Measurements from ENCODE around the gene LIMA1.
"Not testable (repeated sequence)": the region's sequence is repeated elsewhere in the genome, so short reads cannot be mapped to it uniquely, and the experiment has no call there.

LIMA1 gene

GRCh38 chr12:50283229-50283923 is at the start of gene LIMA1:
Gene LIMA1, minus strand, starts transcription at chr12:50283520. Its CDS starts 34,769 bp downstream, at chr12:50248751.
- peak; percentile 34 for DNase-seq

- no peak for DNase-seq
Measured at GRCh38 chr12:50331745-50332144, 48.4 kb upstream of the LIMA1 start.

DNA sequence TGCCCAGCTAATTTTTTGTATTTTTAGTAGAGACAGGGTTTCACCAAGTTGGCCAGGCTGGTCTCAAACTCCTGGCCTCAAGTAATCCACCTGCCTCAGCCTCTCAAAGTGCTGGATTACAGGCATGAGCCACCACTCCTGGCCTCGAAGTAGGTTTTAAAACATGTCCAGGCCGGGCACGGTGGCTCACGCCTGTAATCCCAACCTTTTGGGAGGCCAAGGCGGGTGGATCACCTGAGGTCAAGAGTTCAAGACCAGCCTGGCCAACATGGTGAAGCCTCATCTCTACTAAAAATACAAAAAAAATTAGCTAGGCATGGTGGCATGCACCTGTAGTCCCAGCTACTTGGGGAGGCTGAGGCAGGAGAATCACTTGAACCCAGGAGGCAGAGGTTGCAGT is 45.3 kb upstream of the LIMA1 start:
- not testable (repeated sequence) for DNase-seq

DNA sequence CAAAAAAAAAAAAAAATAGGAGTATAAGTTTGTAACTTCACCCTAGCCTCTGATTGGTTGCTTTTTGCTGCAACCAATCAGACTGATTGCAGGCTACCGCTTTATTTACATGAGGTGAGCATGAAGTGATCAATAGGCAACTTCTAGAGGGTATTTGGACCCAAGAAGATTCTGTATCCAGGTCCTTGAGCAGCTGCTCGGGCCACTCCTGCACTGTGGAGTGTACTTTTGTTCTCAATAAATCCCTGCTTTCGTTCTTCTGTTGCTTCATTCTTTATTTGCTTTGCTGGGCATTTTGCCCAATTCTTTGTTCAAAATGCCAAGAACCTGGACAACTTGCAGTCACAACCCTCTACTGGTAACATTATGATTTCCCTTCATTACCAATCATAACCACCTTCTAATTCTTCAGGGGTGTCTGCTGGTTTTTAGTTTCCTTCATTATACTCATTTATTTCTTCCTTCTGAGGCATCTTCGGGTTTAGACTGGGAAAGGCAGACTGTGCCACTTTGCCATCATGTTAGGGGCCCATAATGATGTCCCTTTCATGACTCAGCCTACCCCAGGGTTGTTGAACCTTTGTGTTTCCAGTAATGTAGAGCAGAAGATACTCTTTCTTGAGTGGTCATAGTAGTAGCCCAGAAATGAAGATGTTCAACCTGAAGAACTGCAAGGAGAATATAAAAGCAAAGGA is 43.4 kb upstream of the LIMA1 start:
- DNase-seq, result no peak

GRCh38 chr12:50325890-50326391 is 42.6 kb upstream of the LIMA1 start:
- no peak for DNase-seq

- not testable (repeated sequence) for DNase-seq
Measured at GRCh38 chr12:50324770-50325169, 41.5 kb upstream of the LIMA1 start.

DNA sequence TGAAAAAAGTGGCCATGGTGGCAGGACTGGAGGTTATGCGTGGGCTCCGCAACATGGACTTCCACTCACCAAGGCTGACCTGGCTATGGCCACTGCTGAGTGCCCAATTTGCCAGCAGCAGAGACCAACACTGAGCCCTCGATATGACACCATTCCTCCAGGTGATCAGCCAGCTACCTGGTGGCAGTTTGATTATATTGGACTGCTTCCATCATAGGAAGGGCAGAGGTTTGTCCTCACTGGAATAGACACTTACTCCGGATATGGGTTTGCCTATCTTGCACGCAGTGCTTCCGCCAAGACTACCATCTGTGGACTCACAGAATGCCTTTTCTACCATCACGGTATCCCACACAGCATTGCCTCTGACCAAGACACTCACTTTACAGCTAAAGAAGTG is 40.8 kb upstream of the LIMA1 start:
- DNase-seq, result not testable (repeated sequence)

GRCh38 chr12:50322206-50322605 is 38.9 kb upstream of the LIMA1 start:
- DNase-seq, result no peak

- no peak for DNase-seq
Measured at GRCh38 chr12:50317203-50317602, 33.9 kb upstream of the LIMA1 start.

DNA sequence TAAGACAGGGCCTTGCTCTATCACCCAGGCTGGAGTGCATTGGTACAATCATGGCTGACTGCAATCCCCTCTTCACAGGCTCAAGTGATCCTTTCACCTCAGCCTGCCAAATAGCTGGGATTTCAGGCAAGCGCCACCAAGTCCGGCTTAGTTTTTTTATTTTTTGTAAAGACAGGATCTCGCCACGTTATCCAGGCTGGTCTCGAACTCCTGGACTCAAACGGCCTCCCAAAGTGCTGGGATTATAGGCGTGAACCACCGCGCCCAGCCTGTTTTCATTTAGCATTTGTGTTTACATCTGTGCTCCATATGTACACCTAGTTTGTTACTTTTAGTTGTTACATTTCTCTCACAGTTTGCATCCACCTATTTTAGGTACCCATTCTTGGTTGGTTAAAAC is 32.5 kb upstream of the LIMA1 start:
- DNase-seq, result no peak

- DNase-seq, result no peak
Measured at GRCh38 chr12:50314636-50315312, 31.5 kb upstream of the LIMA1 start.

- DNase-seq, result not testable (repeated sequence)
Measured at GRCh38 chr12:50313971-50314370, 30.7 kb upstream of the LIMA1 start.

GRCh38 chr12:50313256-50313931 is 30.1 kb upstream of the LIMA1 start:
- no peak for DNase-seq

DNA sequence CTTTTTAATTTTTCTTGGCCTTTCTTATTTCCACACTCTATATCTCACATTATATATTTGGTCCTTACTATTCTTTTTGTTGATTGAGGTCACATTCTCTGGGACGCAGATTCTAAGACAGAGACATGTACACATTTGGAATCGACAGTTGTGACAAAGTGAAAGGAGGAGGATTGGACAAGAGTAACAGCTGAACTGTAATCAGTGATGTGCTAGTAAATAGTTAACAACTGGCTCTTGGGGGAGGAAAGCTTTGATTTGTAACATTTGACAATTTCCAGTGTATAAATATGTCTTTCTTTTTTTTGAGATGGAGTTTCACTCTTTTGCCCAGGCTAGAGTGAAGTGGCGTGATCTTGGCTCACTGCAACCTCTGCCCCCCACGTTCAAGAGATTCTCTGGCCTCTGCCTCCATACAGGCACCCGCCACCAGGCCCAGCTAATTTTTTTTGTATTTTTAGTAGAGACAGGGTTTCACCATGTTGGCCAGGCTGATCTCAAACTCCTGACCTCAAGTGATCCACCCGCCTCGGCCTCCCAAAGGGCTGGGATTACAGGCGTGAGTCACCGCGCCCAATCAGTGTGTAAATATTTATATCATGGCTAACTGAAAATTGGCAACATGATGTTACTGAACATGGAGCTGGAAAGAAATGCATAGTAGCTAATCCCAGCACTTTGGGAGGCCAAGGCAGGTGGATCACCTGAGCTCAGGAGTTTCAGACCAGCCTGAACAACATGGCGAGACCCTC is 28.7 kb upstream of the LIMA1 start:
- not testable (repeated sequence) for DNase-seq

DNA sequence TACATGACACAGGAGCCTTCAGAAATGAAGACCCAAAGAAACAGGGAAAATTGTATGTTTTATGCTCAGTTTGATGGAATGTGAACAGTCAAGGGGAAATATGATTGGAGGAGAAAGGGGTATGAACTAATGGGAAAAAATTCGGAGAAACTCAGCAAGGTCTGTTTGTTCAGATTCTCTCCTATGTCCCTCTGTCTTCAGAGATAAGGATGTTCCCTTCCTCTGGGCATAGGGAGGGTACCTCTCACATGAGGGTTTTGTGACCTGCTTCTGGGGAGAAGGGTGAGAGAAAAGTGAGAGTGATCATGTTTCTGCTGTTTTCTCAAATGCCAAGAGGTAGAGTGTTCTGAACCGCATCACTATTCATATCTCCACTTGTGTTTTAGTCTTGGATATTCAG is 26.6 kb upstream of the LIMA1 start:
- DNase-seq, result no peak

DNA sequence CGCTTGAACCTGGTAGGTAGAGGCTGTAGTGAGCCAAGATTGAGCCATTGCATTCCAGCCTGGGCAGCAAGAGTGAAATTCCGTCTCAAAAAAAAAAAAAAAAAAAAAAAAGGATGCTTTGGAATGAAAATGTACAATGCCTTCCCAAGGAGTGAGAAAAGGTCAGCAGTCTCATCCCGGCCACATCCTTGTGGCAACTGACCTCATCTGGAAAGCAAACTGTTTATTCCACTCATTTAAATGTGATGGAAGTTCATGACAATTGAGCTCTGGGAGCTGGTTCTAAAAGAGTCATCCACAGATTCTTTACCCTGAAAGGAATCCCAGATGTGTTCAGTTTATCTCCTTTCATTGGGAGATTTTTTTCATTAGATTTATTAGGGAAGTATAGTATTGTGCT is 19.4 kb upstream of the LIMA1 start:
- no peak for DNase-seq

DNA sequence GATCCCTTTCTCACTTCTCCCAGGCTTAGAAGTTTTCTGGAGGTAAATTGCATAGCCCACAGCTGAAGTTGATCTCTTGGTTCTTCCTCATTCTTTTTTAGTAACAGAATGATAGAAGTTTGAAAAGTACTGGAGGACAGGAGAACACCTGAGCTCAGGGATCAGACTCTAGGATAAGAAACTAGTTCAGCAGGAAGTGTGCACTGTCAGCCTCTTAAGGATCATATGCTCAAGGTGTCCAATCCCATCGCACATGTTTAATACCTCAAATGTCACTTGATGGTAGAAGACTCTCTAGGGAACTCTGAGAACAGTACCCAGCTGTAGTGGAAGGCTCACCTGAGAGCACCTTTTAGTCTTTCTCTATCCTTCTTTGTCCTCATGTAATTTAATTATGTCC is 14.7 kb upstream of the LIMA1 start:
- no peak for DNase-seq

DNA sequence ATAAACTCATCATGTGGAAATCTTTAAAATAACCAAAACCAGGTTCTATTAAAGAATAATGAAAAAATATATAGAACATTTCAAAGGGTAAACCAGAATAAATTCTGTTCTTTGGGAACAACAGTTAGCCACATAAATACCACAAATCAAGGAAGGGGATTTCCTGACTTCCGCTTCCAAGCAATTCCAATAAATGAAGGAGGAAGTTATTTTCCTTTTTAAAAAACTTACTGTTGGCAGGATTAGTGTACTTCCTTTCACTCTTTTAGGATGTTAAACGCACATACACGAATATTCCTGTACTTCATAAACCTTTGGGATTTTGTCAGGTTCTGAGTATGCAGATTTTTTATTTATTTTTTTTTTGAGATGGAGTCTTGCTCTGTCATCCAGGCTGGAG is 13.7 kb upstream of the LIMA1 start:
- DNase-seq, result no peak

GRCh38 chr12:50296554-50296953 is 13.2 kb upstream of the LIMA1 start:
- no peak for DNase-seq

GRCh38 chr12:50291377-50291776 is 8.1 kb upstream of the LIMA1 start:
- DNase-seq, result no peak

- DNase-seq, result not testable (repeated sequence)
Measured at GRCh38 chr12:50290692-50291091, 7.4 kb upstream of the LIMA1 start.

DNA sequence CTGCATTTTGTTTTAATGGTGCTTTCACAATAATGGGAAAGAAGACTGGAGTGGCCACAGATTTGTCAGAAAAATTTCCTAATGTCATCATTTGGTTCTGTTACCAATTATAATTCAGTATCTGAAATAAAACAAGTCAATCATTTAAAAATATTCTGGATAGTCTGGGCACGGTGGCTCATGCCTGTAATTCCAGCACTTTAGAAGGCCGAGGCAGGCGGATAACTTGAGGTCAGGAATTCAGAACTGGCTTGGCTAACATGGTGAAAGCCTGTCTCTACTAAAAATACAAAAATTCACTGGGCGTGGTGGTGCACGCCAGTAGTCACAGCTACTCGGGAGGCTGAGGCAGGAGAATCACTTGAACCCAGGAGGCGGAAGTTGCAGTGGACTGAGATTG is 4.0 kb upstream of the LIMA1 start:
- no peak for DNase-seq
